Measurements from ENCODE around the gene MRPS2.
"Not testable (repeated sequence)": the region's sequence is repeated elsewhere in the genome, so short reads cannot be mapped to it uniquely, and the experiment has no call there.

MRPS2 gene

DNA sequence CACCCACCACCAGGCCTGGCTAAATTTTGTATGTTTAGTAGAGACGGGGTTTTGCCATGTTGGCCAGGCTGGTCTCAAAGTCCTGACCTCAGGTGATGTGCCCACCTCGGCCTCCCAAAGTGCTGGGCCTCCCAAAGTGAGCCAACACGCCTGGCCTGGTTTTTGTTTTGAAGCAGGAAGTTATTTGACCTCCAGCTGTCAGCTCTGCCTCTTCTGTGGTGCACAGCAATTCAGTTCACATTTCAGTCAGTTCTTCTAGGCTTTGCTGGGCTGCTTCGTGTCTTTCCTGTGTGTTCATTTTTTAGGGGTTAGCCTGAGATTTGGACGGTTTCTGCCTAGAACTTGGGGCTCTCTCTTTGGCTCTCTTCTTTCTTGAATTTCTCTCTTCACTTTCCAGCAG is 29.7 kb downstream of the MRPS2 start:
- DNase-seq (ENCODE audit: low read depth, low spot score) = no peak
- no peak overlapping the region for H3K9ac ChIP-seq (ENCODE audit: insufficient read length)
- H3K27ac ChIP-seq = no peak overlapping the region
- H3K4me3 ChIP-seq = no peak overlapping the region
- H3K9me3 ChIP-seq (ENCODE audit: low read depth, low read length) = no peaks in the 10 kb centered on the region
- no peaks in the 10 kb centered on the region for H3K36me3 ChIP-seq (ENCODE audit: insufficient read depth, low read length)
- TF ChIP-seq POLR2AphosphoS5 (IDR thresholded peaks at IDR 0.05; ENCODE audit: borderline replicate concordance, low read depth, low read length) (no peak), FOXP2 (optimal IDR thresholded peaks at IDR 0.05; ENCODE audit: control extremely low read depth, extremely low read length, insufficient read depth) (no peak), EZH2 (IDR thresholded peaks at IDR 0.05) (no peak)

- Histone ChIP-seq H3K4me3 (no peak overlapping the region), H3K9ac (ENCODE audit: insufficient read length) (no peak overlapping the region), H3K36me3 (ENCODE audit: insufficient read depth, low read length) (no peaks in the 10 kb centered on the region), H3K9me3 (ENCODE audit: low read depth, low read length) (no peaks in the 10 kb centered on the region), H3K27ac (no peak overlapping the region)
- no peak for TF ChIP-seq EZH2 (IDR thresholded peaks at IDR 0.05)
- TF ChIP-seq FOXP2 (optimal IDR thresholded peaks at IDR 0.05; ENCODE audit: control extremely low read depth, extremely low read length, insufficient read depth) = no peak
- TF ChIP-seq POLR2AphosphoS5 (IDR thresholded peaks at IDR 0.05; ENCODE audit: borderline replicate concordance, low read depth, low read length) = no peak
- DNase-seq (ENCODE audit: low read depth, low spot score) = no peak
Observed at GRCh38 chr9:135531096-135531495, 30.6 kb downstream of the MRPS2 start.

GRCh38 chr9:135533113-135533512 is 32.6 kb downstream of the MRPS2 start:
- Histone ChIP-seq H3K4me3 (no peak overlapping the region), H3K36me3 (ENCODE audit: insufficient read depth, low read length) (no peaks in the 10 kb centered on the region), H3K9me3 (ENCODE audit: low read depth, low read length) (no peaks in the 10 kb centered on the region), H3K27ac (no peak overlapping the region), H3K9ac (ENCODE audit: insufficient read length) (no peak overlapping the region)
- no peak for TF ChIP-seq EZH2 (IDR thresholded peaks at IDR 0.05)
- TF ChIP-seq POLR2AphosphoS5 (IDR thresholded peaks at IDR 0.05; ENCODE audit: borderline replicate concordance, low read depth, low read length) = no peak
- TF ChIP-seq FOXP2 (optimal IDR thresholded peaks at IDR 0.05; ENCODE audit: control extremely low read depth, extremely low read length, insufficient read depth) = no peak
- DNase-seq (ENCODE audit: low read depth, low spot score) = no peak

DNA sequence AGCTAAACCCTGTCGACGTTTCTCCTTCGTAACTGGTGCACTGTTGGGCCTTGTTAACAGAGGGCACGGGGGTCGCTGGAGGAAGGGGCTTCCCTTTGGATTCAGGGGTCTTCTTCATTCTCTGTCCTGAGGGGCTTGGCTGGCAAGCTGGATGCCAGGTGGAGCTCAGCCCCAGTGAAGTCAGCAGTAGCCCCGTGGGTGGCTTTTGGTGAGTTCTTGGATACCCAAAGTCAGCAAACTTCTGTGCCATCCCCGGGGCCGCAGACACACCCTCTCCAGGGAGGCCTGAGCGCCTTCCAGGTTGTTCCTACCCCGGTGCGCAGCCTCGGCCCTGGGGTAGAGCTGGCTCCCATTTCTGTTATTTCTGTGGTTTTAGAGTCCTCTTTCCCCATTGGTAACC is 33.2 kb downstream of the MRPS2 start:
- H3K4me3 ChIP-seq = no peak overlapping the region
- no peak overlapping the region for H3K9ac ChIP-seq (ENCODE audit: insufficient read length)
- H3K36me3 ChIP-seq (ENCODE audit: insufficient read depth, low read length) = no peaks in the 10 kb centered on the region
- H3K27ac ChIP-seq = no peak overlapping the region
- no peaks in the 10 kb centered on the region for H3K9me3 ChIP-seq (ENCODE audit: low read depth, low read length)
- no peak for DNase-seq (ENCODE audit: low read depth, low spot score)
- TF ChIP-seq FOXP2 (optimal IDR thresholded peaks at IDR 0.05; ENCODE audit: control extremely low read depth, extremely low read length, insufficient read depth) (no peak), EZH2 (IDR thresholded peaks at IDR 0.05) (no peak)

DNA sequence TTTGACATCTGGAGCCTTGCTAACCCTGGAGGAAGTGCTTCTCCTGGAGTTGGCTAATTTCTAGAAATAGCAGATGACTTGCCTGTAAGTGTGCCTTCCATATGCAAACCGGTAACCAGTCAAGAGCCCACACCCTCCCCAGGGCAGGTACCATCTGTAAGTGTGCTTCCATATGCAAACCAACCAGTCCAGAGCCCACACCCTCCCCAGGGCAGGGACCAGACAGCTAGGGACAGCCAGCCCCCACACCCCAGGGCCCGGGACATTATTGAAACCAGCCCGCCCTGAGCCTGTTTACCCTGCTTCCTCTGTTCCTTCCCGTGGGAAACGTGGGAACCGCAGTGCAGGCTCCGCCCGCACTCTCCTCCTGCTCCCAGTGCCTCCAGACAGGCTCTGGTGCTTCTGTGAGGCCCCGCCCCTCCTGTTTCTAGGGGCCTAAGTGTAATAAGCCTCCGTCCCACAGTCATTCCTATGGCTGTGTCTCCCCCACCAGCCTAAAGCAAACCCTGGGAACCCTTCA is 33.8 kb downstream of the MRPS2 start:
- not testable (repeated sequence) for DNase-seq (ENCODE audit: low read depth, low spot score); H3K4me3 ChIP-seq; H3K27ac ChIP-seq; H3K36me3 ChIP-seq (ENCODE audit: insufficient read depth, low read length); H3K9me3 ChIP-seq (ENCODE audit: low read depth, low read length); H3K9ac ChIP-seq (ENCODE audit: insufficient read length)

DNA sequence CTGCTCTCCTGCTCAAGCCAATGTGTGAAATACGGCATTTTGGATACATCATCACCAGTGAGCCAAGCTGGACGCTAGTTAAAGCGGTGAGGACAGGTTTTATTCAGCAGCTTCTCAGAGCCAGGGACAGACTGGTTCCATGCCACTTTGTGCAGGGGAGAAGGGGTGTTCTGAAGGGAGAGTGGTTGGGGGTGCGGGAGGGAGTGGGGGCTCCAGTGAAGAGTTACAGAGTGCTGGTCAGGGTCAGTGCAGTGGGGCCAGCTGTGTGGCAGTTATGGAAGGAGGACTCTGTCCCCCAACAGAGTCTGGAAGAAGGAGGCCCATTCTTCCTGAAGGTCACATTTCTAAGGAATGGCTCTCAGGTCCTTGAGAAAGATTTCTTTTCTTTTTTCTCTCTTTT is 34.3 kb downstream of the MRPS2 start:
- not testable (repeated sequence) for H3K9me3 ChIP-seq (ENCODE audit: low read depth, low read length); H3K36me3 ChIP-seq (ENCODE audit: insufficient read depth, low read length); H3K4me3 ChIP-seq; H3K9ac ChIP-seq (ENCODE audit: insufficient read length); H3K27ac ChIP-seq; DNase-seq (ENCODE audit: low read depth, low spot score)

DNA sequence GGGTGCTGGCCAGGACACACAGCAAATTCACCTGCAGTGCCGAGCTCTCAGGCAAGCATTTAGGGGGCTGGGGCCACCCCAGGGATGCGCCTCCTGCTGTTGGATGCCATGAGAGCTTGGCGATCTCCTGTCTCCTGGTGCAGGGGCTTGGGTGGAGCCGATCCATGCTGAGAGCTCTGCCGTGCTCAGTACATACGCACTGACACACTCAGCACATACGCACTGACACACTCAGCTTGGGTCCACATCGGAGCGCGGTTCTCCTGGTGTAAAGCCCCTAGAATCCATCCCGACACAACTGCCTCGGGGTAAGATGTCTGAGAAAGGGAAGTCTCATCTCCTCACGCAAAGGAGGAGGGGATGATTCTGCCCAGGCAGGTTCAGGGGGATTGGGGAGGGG is 35.1 kb downstream of the MRPS2 start:
- not testable (repeated sequence) for H3K4me3 ChIP-seq; H3K27ac ChIP-seq; DNase-seq (ENCODE audit: low read depth, low spot score); H3K9me3 ChIP-seq (ENCODE audit: low read depth, low read length); H3K9ac ChIP-seq (ENCODE audit: insufficient read length); H3K36me3 ChIP-seq (ENCODE audit: insufficient read depth, low read length)

DNA sequence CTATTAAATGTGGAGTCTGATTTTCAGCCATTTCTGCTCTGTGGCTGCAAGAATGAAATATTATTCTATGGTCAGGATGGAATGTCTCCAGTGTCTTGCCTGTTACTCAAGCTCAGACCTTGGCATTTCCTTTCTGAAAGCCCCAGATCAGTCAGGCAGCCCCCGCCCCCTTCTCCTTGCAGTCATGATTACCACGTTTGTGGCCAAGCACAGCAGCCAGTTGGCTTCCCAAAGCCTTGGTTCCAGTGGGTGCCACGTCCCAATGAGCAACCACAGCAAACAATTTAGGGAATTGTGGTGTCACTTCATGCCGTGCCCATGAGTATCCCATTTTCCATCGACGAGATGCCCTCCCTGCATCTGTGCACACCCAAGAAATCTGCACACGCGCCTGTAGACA is 35.7 kb downstream of the MRPS2 start:
- no peaks in the 10 kb centered on the region for H3K36me3 ChIP-seq (ENCODE audit: insufficient read depth, low read length)
- no peak overlapping the region for H3K4me3 ChIP-seq
- no peak overlapping the region for H3K9ac ChIP-seq (ENCODE audit: insufficient read length)
- no peaks in the 10 kb centered on the region for H3K9me3 ChIP-seq (ENCODE audit: low read depth, low read length)
- DNase-seq (ENCODE audit: low read depth, low spot score) = no peak
- no peak overlapping the region for H3K27ac ChIP-seq
- TF ChIP-seq EZH2 (IDR thresholded peaks at IDR 0.05) (no peak), POLR2AphosphoS5 (IDR thresholded peaks at IDR 0.05; ENCODE audit: borderline replicate concordance, low read depth, low read length) (no peak), FOXP2 (optimal IDR thresholded peaks at IDR 0.05; ENCODE audit: control extremely low read depth, extremely low read length, insufficient read depth) (no peak)

GRCh38 chr9:135543262-135543894 is 42.9 kb downstream of the MRPS2 start:
- DNase-seq (ENCODE audit: low read depth, low spot score); H3K27ac ChIP-seq; H3K36me3 ChIP-seq (ENCODE audit: insufficient read depth, low read length); H3K9ac ChIP-seq (ENCODE audit: insufficient read length); H3K4me3 ChIP-seq; H3K9me3 ChIP-seq (ENCODE audit: low read depth, low read length): not testable (repeated sequence)
